GM21447 (cell line): ENCODE results near the gene AGBL3.

Source experiments
- ATAC-seq: cut with Tn5 transposase; IDR thresholded peaks from one replicate; pipeline ENCODE4 v1.9.1; 2021; ENCODE audit not compliant: unreplicated experiment

AGBL3 gene

DNA sequence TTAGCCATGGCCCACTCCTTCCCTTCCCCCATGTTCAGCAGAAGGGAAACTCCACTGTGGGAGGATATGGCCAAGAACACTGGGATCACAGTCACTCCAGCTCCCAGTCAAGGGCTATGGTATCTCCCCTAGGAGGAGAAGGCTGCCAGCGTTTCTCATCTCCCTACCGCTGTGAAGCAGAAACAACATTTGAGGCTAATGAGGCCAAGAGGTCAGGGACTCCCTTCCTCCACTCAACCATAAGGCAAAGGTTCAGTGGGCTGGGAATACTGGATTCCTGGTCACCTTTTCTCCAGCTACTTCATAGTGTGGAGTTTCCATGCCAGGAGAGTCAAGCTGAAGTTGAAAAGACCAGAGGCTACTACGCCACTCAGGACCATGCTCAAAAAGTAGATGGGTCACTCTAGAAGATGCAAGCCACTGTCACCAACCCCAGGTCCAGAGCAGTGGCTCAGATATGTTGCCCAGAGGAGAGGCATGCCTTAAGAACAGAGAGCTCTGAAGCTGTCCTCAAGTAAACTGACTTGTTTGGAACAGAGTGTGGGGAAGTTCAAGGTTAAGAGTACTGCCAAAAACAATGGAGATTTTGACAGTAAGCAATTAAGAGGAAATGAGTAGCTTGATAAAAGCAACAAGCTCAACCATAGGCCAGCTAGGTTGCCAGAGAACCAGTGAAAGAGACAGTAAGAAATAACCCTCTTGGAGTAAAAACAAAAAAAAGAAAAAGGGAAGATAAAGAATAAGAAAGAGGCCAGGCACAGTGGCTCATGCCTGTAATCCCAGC lies 157.8 kb downstream of the AGBL3 start:
- ATAC-seq = no peak

DNA sequence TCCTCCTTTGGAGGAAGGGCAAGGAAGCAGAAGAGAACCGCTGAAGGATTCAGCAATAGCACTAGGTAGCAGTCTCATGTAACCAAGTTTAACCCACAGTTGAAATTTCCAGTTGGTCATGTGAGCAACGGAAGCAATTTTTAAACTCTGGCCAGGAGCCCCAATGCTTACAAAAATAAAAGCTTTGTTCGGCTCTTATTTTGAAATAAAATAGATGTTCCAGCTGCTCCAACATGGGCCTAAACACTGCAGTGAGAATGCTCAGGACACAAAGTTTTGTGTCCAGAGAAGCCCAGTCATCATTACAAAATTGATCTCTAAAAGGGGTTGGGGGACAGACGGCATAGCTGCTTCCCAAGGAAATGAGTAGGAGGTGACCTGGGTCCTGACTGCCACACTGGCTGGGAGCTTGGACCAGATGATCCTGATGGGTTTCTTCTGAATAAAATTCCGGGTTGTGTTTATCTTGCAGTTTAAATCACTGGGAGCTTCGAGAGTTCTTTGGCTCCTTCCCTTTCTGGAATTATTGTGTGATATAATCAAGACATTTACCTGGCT lies 161.1 kb downstream of the AGBL3 start:
- ATAC-seq = no peak

DNA sequence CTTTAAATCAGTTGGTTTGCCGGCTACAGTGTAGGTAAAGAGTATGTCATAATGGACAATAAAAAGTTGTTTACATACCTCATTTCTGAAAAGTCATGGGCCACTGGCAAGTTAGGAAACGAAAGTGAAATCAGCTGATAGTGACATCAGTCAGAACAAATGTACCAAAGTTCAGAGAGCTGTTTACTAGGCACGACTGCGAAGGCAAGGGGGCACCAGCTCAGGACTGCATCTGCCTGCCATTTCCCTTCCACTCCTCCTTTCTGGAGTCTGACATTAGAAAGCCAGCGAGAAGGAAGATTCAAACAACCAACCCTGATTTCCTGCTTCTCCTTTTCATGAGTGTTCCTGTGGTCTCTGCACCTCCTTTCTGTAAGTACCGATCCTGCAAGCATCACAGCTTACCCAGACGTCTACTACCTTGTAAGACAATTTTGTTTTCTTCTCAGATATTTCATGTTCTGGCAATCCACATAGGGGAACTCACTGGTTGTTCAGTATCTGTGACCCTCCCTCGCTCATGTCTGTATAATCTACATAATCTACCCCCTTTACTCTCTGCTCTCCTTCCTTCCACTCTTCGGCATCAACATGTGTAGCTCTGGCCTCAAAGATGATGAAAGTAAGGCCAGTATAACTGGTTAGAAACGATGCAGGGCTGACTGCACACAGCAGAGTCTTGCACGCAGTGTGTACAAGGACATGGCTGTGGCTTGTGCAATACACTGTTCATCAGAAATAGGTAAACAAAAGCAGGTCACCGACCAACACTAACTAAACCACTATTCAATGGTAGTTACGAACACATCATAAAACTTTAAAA lies 161.8 kb downstream of the AGBL3 start, which contains the start of gene TMEM140:
TSS of gene TMEM140 (plus strand) at position 174 of the 823 bp plus-strand sequence. CDS start 16,370 bp downstream, outside the sequence.
- peak; percentile 73 for ATAC-seq

DNA sequence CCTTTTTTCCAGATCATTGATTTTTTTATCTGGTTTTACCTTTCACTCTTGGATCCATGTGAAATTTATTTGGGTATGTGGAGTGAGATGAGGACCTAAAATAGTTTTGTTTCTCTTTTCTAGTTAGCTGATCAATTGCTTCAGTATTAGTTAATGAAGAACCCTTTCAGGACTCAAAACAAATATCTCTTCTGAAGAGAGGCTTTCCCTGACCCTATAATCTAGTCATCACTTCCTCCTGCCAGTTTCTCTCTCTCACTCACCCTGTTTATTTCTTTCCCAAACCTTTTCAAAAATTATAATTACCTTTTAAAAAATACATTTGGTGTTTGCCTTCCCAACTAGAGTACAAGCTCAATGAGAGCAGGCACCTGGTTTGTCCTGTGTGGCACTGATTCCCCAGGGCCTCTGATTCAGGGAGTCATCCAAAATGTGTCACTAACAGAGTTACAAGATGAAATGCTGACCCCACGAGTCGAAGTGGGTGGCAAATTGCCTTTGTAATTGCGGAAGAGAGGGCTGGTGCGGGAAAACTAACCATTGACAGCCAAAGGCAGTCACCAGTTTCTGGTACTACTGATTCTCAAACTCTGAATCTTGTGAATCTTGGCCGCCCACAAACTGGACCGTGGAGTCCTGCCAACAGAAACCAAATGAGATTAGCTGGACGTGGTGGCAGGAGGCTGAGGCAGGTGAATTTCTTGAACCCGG lies 163.9 kb downstream of the AGBL3 start:
- ATAC-seq = no peak

DNA sequence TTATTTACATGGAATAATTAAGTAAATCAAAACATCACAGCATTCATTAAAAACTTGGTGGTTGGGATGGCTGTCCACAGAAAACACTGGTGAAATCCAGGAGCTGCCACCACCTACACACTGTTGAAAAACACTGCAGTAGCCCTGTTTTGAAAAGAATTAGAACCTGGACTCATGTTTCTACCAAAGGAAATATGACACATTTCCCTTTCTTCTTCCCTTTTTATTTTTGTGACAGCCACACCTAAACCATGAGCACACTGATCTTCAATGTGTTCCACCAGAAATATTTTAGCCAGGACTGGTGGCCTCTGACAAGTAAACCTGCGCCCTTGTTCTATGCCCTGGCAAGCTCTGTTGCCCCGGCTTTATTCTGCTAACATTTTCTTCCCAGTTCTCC lies 164.8 kb downstream of the AGBL3 start:
- no peak for ATAC-seq

DNA sequence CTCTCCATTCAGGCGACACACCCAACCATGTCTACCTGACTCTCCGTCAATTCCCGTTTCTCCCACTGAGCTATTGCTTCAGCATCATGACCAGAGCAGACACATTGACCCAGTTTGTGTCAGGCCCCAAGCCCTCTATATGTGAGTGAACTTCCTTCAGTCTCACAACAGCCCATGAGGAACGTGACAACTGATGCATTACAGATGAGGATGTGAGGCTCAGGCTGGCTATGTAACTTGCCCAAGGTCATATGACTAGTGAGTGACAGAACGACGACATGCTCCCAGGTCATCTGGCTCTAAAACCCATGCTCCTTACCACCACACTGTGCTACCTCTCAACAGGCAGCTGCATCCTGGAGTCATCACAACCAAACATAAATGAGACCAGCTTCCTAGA lies 165.2 kb downstream of the AGBL3 start:
- no peak for ATAC-seq

DNA sequence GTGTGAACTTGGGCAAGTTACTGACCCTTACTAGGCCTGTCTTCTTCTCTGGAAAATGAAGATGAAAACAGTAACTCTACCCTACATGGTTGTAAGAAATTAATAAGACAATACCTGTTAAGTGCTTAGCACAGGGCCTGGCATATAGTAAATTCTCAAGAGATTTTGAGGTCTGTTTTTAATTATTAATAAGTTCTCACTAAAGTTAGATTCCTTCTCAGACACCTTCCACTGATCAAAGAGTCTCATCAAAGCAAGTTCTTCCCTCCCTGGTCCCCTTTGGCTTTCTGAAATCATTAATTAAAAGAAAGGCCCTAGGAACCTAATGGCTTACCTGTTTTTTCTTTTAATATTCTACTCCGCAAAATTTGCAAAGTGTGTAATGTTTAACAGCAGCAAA lies 166.1 kb downstream of the AGBL3 start:
- ATAC-seq = no peak

DNA sequence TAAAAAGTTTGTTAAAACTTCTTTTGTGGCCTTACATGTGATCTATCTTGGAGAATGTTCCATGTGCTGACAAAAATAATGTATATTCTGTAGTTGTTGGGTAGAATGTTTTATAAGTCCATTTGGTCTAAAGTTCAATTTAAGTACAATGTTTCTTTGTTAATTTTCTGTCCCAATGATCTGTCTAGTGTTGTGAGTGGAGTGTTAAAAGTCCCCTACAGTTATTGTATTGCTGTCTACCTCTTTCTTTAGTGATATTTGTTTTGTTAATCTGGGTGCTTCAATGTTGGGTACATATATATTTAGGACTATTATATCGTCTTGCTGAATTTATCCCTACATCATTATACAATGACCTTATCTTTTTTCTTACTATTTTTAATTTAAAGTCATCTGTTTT lies 168.4 kb downstream of the AGBL3 start:
- no peak for ATAC-seq

DNA sequence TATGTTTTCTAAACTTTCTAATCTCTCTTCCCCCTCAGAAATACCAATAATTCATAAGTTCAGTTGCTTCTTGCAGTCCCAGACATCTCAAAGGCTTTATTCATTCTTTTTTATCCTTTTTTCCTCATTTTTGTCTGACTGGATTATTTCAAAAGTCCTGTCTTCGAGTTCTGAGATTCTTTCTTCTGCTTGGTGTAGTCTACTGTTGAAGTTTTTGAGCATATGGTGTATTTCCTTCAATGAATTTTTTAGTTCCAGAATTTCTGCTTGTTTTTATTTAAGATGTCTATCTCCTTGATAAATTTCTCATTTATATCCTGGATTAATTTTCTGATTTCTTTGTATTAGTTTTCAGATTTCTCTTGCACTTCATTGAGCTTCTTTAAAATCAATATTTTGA lies 170.0 kb downstream of the AGBL3 start:
- ATAC-seq = no peak

DNA sequence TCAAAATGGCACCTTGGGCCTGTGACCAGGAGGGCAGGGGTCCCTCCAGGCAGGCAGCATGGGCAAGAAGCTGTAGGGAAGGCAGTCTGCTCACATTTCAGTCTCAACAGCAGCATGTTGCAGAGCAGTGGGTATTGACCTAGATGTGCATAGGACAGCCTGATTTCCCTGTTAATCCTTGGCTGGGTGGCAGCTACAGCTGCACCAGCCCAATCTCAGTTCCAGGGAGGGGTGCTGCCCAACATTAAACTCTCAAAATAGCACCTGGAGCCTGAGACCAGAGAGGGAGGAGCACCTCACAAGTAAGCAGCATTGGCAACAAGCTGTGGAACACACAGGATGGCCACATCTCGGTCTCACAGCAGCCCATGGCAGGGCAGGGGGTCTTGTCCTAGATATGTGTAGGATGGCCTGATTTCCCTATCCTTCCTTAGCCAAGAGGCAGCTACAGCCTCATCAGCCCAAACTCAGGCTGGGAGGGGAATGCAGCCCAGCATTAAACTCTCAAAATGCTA lies 171.9 kb downstream of the AGBL3 start:
- no peak for ATAC-seq

DNA sequence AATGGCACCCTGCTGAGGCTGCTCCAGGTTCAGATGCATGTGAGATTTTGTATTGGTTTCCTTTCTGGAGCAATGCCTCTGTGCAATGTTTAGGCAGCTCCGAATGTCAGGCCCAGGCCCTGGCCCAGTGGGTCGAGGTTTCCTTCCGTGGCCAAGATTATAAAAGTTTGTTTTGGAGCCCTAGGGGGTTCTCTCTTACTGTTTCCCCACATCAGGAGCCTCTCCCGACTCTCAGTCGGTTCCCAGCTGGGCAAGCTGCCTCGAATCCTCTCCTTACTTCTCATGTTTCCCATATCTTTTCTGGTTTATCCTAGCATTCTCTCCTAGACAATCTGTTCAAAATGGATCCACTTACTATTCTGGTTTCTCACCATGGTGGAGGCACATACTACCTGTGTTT lies 172.6 kb downstream of the AGBL3 start:
- ATAC-seq = no peak

DNA sequence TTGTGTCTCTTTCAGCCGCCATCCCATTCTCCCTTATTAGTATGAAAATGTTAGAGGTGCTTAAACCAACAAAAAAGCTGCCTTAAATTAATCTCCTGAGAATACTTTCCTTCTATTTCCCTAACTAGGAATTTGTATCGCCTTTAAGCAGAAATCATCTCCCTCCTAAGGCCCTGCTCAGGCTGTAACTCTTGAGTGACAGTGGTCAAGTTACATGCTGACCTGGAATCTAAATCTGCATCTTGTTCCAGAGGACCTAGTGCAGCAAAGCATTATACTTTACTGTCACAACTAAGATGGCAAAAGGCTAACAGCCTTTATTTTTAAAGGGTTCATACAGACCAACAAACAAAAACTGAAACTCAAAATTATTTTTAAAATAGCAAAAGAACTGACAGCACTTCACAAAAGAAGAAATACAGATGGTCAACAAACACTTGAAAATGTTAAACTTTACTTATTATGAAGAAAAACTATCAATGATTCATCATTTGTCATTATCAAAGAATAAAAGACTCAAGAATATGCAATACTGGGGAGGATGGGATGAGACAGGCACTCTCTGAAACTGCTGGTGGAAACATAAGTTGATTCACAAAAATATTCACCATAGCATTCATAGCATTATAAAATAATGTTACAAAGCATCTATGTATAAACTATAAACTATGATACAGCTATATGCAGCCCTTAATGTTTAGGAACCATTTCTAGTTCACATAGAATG lies 173.2 kb downstream of the AGBL3 start:
- ATAC-seq = peak; percentile 5

DNA sequence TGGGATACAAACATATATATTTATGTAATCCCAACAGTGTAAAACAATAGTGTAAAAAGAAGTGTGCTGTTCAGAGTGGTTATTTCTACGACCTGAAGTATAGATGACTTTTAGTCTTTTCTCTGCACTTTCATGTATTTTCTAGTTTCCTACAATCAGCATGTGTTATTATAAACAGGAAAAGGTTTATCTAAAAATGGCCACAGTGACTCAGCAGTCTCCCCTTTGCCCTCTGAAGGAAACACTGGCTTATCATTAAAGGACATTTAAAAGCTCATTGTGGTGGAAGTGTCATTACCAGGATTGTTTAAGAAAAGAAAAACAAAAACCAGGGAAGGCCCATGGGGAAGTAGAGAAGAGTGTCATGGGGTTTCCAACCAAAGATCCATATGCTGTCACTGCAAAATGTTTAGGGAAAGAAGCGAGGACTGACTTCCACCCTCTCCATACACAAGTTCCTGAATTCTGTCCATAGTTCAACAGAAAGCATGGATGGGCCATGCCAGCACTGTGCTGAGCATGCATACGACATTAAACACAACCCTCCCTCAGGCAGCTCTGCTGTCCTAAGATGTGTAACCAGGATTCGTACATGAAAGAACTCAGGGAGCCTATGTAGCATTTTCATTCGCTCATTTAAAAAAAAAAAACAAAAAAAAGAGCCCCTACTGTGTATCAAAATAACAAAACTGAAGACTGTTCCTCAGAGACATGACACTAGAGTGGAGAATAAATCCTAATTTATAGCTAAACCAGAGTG lies 174.0 kb downstream of the AGBL3 start:
- ATAC-seq = peak; percentile 68

DNA sequence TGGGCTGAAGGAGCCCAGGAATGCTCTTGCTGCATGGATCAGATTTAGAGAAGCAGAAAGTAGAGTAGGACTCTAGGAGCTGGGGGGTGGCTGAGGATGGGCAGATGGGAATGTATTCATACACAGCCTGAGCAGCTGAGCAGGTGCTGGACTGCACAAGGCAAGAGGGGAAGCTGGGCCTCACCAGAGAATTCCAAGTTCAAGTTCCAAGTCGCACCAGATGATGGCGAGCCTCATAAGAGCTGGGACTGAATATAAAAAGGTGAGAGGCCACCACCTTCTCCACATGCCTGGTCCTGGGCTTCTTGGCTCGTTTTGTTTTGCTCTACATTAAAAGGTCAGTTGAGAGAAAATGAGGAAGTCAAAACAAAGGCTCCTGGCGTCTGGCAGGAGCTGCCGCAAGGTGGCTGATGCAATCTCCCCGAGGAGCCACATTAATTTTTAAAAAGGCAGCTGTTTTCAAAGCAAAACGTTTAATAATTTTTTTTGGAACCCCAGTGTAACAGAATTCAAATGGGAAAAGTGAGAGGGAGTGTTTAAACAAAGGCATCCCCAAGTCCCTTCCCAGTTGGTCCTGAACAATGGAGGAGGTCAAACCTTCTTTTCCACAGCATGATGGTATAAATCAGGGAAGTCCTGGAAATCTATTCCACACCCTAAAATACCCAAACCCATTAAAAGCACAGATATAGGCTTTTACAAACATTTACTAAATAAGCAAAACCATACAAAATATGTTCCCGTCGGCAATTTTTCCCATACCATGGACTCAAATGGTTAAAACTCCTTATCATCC lies 174.7 kb downstream of the AGBL3 start:
- no peak for ATAC-seq

DNA sequence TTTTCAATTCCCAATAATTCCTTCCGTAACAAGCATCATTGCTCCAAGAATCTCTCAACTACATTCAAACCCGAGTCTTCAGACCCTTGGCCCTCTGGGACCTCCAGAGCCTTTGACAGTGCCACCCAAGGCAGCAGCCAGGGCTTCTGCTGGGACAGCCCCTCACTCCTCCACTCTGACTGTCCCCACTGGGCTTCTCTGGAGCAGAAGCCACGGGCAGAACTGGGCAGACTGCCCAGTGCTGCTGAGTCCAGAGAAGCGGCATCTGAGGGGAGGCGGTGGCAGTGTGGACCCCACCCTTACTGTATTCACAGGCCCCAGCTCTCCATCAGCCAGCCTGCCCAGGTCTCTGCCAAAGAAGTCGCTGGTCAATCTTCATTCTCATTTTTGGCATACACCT lies 175.4 kb downstream of the AGBL3 start:
- ATAC-seq = no peak

DNA sequence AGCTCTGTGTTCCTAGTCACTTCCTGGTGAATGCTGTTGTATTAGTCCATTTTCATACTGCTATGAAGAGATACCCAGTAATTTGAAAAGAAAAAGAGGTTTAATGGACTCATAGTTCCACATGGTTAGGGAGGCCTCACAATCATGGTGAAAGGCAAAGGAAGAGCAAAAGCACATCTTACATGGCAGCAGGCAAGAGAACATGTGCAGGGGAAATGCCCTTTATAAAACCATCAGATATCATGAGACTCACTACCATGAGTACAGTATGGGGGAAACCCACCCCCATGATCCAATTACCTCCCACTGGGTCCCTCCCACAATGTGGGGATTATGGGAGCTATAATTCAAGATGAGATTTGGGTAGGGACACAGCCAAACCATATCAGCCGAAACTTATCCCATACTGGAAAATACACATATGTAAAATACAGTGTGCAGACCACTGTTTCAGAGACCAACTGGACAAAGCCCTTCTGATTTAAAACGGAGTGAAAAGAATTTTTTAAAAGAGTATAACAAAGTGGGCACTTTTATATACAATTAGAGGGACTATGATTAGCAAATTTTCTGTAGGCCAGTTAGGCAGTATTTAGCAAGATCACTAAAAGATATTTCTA lies 176.2 kb downstream of the AGBL3 start:
- no peak for ATAC-seq

DNA sequence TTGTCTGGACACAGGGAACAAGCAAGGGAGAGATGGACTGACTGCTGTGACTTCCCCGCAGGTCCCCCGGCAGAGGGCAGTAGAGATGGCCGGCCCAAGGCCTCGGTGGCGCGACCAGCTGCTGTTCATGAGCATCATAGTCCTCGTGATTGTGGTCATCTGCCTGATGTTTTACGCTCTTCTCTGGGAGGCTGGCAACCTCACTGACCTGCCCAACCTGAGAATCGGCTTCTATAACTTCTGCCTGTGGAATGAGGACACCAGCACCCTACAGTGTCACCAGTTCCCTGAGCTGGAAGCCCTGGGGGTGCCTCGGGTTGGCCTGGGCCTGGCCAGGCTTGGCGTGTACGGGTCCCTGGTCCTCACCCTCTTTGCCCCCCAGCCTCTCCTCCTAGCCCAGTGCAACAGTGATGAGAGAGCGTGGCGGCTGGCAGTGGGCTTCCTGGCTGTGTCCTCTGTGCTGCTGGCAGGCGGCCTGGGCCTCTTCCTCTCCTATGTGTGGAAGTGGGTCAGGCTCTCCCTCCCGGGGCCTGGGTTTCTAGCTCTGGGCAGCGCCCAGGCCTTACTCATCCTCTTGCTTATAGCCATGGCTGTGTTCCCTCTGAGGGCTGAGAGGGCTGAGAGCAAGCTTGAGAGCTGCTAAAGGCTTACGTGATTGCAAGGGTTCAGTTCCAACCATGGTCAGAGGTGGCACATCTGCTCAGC lies 178.2 kb downstream of the AGBL3 start:
- no peak for ATAC-seq

DNA sequence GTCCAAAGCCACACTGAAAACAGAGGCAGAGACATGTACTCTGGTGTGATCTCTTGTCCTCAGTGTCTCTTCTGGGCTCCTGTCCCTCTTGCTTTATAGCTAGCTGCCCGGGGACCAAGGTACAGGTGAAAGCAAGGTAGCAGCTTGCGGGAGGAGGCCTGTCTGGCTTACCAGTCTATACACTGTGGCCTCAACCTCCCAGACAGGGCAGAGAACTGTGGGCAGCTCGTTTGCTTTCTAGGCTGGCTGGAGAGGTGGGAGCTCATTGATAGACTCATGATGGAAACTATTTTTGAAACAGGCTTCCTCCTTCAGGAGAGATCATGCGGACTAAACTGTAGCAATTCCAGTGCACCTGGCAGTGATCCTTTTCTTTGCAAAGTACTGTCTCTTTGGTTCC lies 179.6 kb downstream of the AGBL3 start:
- no peak for ATAC-seq
